DMS53 treated with DMSO at 0.1 percent for 48 hours (cell line): Measurements from ENCODE around the gene TNFSF9.
"Not testable (repeated sequence)": the region's sequence is repeated elsewhere in the genome, so short reads cannot be mapped to it uniquely, and the experiment has no call there.

Experiments used
- DNase-seq: peaks from one replicate; lab custom pipeline; 2025; ENCODE audit not compliant: unreplicated experiment; lab: John Stamatoyannopoulos, UW

The TNFSF9 gene

GRCh38 chr19:6532244-6532999 lies 1.6 kb downstream of the TNFSF9 start:
- no peak for DNase-seq

- no peak for DNase-seq
Measured at GRCh38 chr19:6533000-6533328, 2.1 kb downstream of the TNFSF9 start.

DNA sequence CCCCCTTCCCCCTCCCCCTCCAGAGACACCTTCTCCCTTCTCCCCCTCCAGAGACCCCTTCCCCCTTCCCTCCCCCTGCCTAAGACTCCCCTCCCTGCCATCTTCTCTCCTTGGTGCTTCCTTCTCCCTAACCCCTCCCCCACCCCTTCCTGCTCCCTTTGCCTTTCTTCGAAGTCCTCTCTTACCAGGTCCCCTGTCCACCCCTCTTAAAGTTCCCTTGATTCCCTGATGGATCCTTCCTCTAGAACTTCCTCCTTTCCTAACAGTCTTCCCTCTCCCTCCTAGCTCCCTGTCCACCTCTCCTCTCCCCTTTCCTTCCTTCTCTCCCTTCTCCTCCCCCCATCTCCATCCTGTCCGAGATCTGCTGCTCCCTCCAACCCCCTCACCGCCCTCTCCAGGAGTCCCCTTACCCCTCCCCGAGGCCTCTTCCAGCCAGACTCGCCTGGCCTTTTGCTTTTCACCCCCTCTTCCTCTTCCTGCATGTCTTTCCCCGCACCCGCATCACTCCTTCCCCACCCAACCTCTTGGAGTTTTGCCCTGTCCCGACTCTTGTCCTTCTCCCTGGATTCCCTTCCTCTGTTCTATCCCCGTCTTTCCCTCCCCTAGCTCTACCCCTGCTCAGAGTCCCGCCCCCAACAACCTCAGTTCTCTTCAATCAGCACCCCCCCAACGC lies 3.1 kb downstream of the TNFSF9 start:
- no peak for DNase-seq

DNA sequence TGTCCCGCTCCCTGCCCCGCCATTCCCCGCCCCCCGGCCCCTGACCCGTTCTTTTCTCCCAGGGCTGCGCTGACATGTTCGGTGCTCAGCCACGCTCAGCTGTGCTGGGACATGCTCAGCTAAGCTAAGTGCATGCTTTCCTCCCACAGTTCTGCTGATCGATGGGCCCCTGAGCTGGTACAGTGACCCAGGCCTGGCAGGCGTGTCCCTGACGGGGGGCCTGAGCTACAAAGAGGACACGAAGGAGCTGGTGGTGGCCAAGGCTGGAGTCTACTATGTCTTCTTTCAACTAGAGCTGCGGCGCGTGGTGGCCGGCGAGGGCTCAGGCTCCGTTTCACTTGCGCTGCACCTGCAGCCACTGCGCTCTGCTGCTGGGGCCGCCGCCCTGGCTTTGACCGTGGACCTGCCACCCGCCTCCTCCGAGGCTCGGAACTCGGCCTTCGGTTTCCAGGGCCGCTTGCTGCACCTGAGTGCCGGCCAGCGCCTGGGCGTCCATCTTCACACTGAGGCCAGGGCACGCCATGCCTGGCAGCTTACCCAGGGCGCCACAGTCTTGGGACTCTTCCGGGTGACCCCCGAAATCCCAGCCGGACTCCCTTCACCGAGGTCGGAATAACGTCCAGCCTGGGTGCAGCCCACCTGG lies 3.7 kb downstream of the TNFSF9 start:
- DNase-seq: no peak

DNA sequence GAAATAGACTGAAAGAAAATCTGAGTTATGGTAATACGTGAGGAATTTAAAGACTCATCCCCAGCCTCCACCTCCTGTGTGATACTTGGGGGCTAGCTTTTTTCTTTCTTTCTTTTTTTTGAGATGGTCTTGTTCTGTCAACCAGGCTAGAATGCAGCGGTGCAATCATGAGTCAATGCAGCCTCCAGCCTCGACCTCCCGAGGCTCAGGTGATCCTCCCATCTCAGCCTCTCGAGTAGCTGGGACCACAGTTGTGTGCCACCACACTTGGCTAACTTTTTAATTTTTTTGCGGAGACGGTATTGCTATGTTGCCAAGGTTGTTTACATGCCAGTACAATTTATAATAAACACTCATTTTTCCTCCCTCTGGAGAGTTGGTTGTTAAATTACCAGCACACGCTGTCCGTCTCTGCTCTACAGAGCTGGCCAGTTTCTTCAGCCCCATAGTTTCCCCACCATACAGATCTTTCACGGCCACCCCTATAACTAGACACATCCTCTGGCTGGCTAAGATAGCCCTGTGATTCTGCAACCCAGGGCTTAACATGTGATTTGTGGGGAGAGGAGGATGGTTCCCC lies 4.8 kb downstream of the TNFSF9 start:
- DNase-seq: no peak

- DNase-seq: no peak
Measured at GRCh38 chr19:6539514-6539913, 8.7 kb downstream of the TNFSF9 start.

- no peak for DNase-seq
Measured at GRCh38 chr19:6540918-6541689, 10.3 kb downstream of the TNFSF9 start.

- DNase-seq: no peak
Measured at GRCh38 chr19:6543866-6544347, 13.1 kb downstream of the TNFSF9 start.

- DNase-seq: not testable (repeated sequence)
Measured at GRCh38 chr19:6550679-6551078, 19.9 kb downstream of the TNFSF9 start.

- no peak for DNase-seq
Measured at GRCh38 chr19:6551091-6551490, 20.3 kb downstream of the TNFSF9 start.

- DNase-seq: no peak
Measured at GRCh38 chr19:6551607-6552450, 21.0 kb downstream of the TNFSF9 start.

- no peak for DNase-seq
Measured at GRCh38 chr19:6556043-6556449, 25.2 kb downstream of the TNFSF9 start.

- no peak for DNase-seq
Measured at GRCh38 chr19:6556480-6557195, 25.8 kb downstream of the TNFSF9 start.

DNA sequence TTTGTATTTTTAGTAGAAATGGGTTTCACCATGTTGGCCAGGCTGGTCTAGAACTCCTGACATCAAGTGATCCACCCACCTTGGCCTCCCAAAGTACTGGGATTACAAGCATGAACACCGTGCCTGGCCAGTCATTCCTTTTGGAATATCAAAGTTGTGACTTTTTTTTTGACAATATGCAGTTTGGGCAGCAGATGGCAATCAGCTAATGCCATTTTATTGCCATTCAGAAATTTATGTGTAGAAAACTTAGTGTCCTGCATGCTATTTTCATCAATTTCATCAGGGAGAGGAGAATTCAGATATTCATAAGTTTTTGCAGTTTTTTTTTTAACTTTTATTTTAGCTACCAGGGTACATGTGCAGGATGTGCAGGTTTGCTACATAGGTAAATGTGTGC lies 31.6 kb downstream of the TNFSF9 start:
- not testable (repeated sequence) for DNase-seq

- no peak for DNase-seq
Measured at GRCh38 chr19:6564393-6564792, 33.6 kb downstream of the TNFSF9 start.

- DNase-seq: not testable (repeated sequence)
Measured at GRCh38 chr19:6566727-6567126, 35.9 kb downstream of the TNFSF9 start.

DNA sequence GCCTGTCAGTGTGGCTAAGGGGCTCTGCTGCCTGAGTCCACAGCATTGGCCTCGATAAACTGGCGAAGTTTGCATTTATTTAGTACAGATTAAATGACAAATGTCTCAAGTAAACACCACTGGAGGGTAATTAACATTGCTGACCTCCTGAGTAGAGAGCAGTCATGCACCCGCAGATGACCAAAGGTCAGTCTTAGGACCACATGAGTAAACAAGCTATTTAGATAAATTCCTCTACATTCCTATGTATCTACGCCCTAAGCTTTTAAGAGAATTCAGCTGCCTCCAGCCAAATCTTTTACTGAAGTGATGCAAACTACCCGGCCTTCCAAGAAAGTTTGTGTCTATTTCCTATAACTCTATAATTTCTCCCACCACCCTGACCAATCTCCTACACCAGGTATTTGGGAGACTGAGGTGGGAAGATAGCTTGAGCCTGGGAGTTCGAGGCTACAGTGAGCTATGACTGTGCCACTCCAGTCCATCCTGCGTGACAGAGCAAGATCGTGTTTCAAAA lies 37.2 kb downstream of the TNFSF9 start:
- DNase-seq: no peak

- no peak for DNase-seq
Measured at GRCh38 chr19:6568816-6569215, 38.0 kb downstream of the TNFSF9 start.

DNA sequence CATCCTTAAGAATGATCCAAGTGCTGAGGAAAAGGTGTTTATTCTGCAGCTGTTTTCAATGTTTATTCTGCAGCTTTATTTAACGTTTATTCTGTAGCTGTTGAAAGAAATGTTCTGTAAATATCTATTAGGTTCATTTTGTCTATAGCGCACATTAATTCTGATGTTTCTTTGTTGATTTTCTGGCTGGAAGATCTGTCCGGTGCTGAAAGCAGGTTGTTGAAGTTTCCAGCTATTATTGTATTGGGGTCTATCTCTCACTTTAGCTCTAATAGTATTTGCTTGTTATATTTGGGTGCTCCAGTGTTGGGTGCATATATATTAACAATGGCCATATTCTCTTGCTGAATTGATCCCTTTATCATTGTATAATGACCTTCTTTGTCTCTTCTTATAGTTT lies 39.9 kb downstream of the TNFSF9 start:
- no peak for DNase-seq
